GM18868 (cell line): ENCODE data around the gene ANO7.

Experiments
- ATAC-seq: cut with Tn5 transposase; IDR thresholded peaks from one replicate; pipeline ENCODE4 v1.9.1; 2021; ENCODE audit warnings: mild to moderate bottlenecking, moderate library complexity; ENCODE audit not compliant: unreplicated experiment

The ANO7 gene

DNA sequence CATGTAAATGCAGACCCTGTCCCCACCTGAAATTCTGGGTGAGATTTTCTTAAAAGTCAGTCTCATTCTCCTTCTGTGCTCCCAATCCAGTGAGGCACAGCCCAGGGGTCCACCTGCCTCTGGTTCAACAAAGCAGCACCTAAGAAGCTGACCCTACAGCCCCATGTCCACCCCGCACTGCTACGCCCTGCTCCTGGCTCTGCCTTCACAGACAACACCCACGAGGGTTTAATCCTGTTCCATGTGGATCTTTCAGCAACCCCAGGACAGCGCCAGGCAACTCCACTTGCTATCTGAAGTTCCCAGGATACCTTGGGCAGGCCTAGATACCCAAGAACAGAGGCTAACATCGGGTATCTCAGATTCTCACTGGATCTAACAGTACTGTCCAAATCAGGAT lies 82.1 kb downstream of the ANO7 start:
- no peak for ATAC-seq

DNA sequence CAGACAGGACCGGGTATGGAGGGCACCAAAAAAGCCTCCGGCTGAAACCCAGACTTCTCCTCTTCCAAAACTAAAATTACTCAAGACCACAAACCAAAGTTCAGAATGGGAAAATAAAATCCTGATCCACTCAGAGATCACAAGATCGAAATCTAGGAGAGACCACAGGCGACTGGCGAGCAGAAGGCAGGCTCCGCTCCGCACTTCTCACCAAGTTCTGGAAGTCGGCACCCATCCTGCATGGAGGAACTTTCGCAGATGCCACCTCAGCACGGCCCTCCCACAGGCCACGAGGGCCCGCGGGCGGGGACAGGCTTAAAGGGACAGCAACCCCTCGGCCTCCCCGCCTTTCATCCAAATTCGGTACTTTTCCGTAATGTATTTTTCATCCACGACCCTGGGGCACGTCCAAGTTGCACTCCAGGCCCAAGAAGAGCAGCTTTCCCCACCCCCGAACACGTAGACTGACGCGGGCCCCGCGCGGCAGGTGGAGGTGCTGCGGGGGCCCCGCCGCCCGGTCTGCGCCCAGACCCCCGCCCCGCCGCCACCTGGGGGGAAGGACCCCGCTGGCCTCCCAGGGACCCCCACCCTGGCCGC lies 83.3 kb downstream of the ANO7 start:
- peak; percentile 54 for ATAC-seq

- peak; percentile 69 for ATAC-seq
Observed at GRCh38 chr2:241272303-241273209, 84.1 kb downstream of the ANO7 start.

DNA sequence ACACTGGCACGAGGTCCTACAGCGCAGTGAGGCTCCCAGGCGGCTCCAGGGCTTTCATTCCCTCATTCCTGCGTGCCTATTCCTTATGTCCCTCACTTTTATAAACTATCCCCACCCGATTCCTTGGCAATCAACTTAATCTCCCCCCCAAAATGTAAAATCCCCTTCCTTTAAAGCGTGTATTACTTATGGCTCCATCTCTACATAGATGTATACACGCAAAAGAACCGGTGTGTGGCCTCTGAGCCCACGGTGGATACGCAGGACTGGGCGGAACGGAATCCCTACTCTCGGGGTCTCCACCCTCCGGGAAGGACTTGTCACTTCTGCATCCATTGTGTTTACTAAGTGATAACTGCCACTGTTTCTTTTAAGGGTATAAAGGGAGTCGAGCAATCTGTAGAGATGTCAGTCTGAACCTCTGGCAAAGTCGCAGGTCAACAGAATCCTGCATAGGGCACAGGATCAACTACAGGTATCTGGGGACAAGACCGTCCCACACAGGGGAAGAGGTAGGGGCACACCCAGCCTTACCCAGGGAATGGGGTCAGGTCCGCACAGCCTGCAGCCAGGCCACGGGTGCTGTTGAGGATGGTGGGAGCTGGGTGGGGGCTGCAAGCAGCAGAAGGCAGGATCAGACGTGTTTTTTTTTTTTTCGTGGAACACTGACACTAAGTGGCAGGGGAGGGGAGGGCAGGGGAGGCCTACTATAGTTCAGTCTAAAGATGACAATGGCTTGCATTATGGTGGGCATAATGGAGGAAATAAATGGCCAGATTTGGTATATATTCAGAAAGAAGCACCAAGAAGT lies 84.9 kb downstream of the ANO7 start:
- ATAC-seq: no peak

- no peak for ATAC-seq
Observed at GRCh38 chr2:241274127-241274526, 85.7 kb downstream of the ANO7 start.
